ENCODE data around the gene MAPK14.
A peak's percentile ranks its signal among the peaks of the same experiment; 100 is the strongest.

The MAPK14 gene

GRCh38 chr6:36138667-36139066 lies 111.1 kb downstream of the MAPK14 start:
- DNase-seq (ENCODE audit: low spot score): no peak

GRCh38 chr6:36139431-36139830 lies 111.8 kb downstream of the MAPK14 start:
- peak; percentile 9 for DNase-seq (ENCODE audit: low spot score)

GRCh38 chr6:36139991-36140710 lies 112.5 kb downstream of the MAPK14 start:
- DNase-seq (ENCODE audit: low spot score): peak; percentile 1

- no peak for DNase-seq (ENCODE audit: low spot score)
Observed at GRCh38 chr6:36141091-36141490, 113.5 kb downstream of the MAPK14 start.

GRCh38 chr6:36141961-36142360 lies 114.4 kb downstream of the MAPK14 start:
- no peak for DNase-seq (ENCODE audit: low spot score)

GRCh38 chr6:36142971-36143838 lies 115.6 kb downstream of the MAPK14 start:
- DNase-seq (ENCODE audit: low spot score): peak; percentile 2

GRCh38 chr6:36145495-36145894 lies 117.9 kb downstream of the MAPK14 start:
- no peak for DNase-seq (ENCODE audit: low spot score)

- DNase-seq (ENCODE audit: low spot score): no peak
Observed at GRCh38 chr6:36147294-36147693, 119.7 kb downstream of the MAPK14 start.

GRCh38 chr6:36149476-36149875 lies 121.9 kb downstream of the MAPK14 start:
- no peak for DNase-seq (ENCODE audit: low spot score)

- DNase-seq (ENCODE audit: low spot score): no peak
Observed at GRCh38 chr6:36150283-36150682, 122.7 kb downstream of the MAPK14 start.

GRCh38 chr6:36154286-36154685 lies 126.7 kb downstream of the MAPK14 start:
- no peak for DNase-seq (ENCODE audit: low spot score)

- no peak for DNase-seq (ENCODE audit: low spot score)
Observed at GRCh38 chr6:36155662-36156061, 128.1 kb downstream of the MAPK14 start.

GRCh38 chr6:36160147-36160760 lies 132.6 kb downstream of the MAPK14 start:
- no peak for DNase-seq (ENCODE audit: low spot score)

Measured in GM03348 (cell line).